Sciatic nerve (tissue), 2 donors: Measurements from ENCODE around the gene FBXL7. TPM values are rescaled to one million over a fixed set of nuclear protein-coding genes. Genes with fewer than 3 reads are reported as not detected.

Experiments
- ATAC-seq: fragments of 200-7000 bp; cut with Tn5 transposase; one replicate; pipeline ENCODE4 v1.9.1; 2020; ENCODE audit warnings: mild to moderate bottlenecking, moderate library complexity
- DNase-seq: peaks from one replicate; pipeline ENCODE4 v3.0.0-alpha.2; 2020; ENCODE audit warnings: low spot score
- intact Hi-C: fragments of 100-400 bp; cut with DNase I; formaldehyde crosslinking; loops from one replicate; pipeline ENCODE4 v1.14.2; 2022
- total RNA-seq: library from RNA; stranded (reverse); fragmentation: NEBNext Ultra II Directional; extraction: Animal tissue kit (Norgen Biotek cat#: 25700); gene quantifications from one replicate; pipeline ENCODE4 v1.2.1, GENCODE V29; 2021
- donor health status: DM: no; HTN: no; CAD: no.
- donor health status: DM: no; HTN: no; CAD: no.

Gene FBXL7
- total RNA-seq, 1 donor from 2014 or later: 40.4 TPM

DNA sequence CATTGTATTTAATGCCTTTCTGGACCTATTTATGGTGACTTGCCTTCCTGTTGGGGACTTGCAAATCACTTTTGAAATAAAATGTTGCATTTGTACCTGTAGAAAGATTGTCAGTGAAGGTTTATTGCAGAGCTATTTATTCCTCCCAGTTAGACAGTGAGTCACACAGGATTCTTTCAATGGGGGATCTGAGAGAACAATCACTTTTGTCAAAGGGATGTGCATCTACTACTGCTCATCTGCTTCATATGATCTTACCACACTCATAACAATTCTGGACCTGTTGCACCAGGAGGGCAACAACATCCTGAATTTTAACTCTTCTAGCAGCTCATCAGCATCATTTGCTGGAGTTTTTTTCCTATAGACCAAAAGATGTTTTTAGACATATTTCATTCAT, 66.8 kb downstream of the FBXL7 start:
- ATAC-seq (no peak), DNase-seq (no peak)
- intact Hi-C loops: no loop called here

DNA sequence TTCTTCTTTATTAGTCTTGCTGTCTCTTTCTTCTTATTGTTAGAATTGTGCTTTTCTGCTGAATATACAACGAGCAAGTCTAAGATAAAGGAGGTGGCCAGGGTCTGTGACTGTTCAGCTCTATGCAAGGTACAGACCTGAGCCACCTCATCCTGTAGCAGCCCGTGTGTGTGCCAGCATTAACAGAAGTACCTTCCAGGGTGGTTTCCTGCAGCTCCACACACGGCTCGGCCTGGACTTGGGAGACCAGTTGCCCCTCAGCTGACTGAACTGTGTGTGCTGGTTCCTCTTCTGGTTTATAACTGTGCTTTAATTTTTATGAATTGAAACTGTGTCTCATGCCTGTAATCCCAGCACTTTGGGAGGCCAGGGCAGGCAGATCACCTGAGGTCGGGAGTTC, 70.5 kb downstream of the FBXL7 start:
- ATAC-seq (no peak), DNase-seq (no peak)
- intact Hi-C loops: no loop called here

DNA sequence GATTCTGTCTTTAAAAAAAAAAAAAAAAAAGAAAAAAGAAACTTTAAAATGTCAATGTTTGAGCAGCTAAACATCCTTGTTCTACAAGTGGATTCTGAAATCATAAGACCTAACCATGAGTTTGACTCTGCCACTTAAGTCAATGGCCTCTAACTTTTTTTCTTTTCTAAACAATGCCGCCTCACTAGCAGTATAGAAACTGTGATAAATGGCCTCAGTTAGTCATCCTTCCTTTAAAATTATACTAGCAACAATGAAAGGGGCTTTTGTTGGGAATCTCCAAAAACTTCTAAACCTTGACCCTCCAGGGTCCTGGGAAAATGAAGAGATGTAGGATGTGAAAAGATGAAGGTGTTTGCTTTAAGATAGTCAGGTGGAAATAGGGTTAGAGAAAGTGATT, 71.1 kb downstream of the FBXL7 start:
- ATAC-seq: no peak
- intact Hi-C loops: no loop called here
- DNase-seq: no peak

DNA sequence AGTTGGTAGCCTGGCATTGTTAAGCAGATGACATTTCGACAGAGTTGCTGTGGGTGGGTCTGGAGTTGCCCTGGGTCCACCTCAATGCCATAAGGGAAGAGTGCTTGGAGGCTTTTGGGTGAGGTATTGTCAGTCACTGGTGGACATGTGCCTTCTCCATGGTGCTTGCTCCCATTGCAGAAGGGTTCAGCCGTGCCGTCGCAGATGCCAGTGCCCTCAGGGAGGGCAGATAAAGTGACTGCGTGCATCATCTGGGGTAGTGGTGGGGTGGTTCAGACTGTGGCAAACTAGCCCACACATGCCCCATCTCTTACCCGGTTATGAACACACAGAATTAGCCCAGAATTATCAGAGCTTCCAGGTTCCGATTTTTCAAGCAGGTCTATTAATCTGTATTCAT, 71.6 kb downstream of the FBXL7 start:
- DNase-seq (no peak), ATAC-seq (no peak)
- intact Hi-C loops: no loop called here

DNA sequence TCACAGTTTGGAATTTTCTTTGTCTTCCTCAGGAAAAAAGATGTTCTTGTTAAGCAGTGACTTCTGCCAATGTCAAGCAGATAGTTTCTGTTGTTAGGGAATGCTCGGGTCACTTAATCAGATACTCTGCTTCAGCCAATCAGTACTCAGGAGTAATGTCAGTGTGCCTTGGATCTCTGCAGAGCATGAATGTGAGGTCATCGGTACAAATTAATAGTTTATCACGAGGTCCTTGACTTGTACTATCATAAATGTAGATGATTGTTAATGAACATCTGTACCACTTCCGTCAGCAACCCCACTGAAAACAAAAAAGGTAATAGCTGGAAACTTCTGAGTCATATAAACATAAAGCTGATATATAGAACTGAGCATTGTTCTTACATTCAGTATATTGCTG, 73.6 kb downstream of the FBXL7 start:
- DNase-seq (no peak), ATAC-seq (no peak)
- intact Hi-C loops: no loop called here

DNA sequence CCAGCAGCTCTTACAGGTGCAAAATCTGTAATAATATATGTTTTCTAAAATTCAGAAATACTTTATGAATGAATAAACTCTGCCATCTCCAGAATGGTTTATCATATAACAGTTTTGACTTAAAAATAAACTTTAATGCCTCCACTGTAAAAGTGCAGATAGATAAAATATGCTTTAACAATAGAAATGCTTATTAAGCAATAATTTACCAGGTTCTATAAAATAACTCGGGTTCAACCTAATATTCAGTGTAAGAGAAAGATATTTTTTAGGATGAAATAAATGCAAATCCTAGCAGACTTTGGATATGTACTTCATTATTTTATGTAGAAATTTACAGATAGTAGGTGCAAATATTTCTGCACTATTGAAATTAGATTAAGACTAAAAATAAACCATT, 74.1 kb downstream of the FBXL7 start:
- no peak for ATAC-seq
- intact Hi-C loops: no loop called here
- DNase-seq: no peak

DNA sequence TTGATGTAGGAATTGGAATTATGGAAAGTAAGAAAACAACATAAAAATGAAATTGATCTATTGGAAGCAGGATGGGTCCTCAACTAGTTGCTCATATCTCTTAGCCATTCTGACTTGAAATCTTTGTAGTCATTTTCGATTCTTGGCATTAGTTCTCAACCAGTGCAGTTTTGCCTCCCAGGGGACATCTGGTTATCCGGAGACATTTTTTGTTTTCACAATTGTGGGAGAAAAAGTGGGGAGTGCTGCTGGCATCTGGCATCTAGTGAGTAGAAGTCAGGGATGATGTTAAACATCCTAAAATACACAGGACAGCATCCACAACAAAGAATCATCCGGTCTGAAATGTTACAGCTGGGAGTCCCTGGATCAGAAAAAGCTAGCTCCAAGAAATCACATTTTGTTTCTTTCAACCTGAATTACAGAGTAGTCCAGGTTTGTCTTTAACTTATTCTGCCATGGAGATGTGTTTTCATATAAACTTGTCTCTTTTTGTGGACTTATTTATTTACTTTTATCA, 74.9 kb downstream of the FBXL7 start:
- DNase-seq: no peak
- ATAC-seq: no peak
- intact Hi-C loops: no loop called here

DNA sequence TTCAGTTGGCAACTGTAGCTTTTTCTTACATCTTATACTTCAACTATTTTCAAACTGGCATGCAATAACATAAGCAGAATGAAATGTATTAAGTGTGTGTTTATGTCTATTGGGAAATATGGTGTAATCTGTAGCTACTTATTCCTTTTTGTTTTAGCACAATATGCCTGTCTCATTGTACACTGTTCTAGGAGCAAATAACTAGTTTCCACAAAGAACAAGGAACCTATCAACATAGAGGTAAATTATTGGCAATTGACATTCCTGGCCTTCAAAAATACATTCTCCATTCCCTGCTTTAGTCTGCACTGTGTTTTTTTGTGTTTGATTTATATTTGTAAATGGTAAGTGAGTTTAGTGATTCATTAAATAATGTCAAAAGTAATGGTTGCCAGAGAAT, 75.7 kb downstream of the FBXL7 start:
- intact Hi-C loops: no loop called here
- DNase-seq (no peak), ATAC-seq (no peak)

DNA sequence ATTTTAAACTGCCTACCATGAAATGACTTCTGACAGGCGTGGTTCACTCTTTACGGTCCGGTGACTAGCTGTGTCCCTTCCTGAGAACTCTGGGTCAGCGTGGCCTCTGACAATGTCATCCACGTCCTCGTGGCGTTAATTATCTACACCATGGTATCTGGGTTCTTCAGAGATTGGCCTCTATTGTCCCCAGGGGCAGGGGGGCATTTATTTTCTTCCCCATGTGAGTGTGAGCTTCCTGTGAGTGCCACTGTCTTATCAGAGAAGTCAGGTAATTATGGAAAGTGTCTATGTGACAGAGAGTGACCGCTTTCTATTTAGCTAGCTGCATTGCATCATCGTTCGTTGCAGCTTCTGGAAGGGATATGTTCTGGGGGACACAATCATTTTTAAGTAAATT, 77.2 kb downstream of the FBXL7 start:
- ATAC-seq (no peak), DNase-seq (no peak)
- intact Hi-C loops: no loop called here

DNA sequence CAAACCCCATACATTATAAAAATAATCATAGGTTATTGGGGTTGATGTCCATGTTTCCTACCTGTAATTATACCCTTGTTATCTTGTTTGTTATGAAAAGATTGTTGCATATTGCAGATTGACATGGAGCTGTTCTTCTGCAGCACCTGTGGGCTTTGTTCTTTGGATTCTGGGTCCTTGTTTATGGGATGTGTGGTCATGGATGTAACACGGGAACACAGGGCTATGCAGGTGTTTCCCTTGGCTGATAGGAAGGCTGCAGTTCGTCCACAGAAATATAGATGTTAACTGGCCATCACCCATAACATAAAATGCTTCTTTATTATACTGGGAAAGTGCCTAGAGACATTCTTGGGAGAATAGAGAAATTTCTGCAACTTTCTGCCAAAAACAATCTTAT, 77.9 kb downstream of the FBXL7 start:
- intact Hi-C loops: no loop called here
- DNase-seq (no peak), ATAC-seq (no peak)

DNA sequence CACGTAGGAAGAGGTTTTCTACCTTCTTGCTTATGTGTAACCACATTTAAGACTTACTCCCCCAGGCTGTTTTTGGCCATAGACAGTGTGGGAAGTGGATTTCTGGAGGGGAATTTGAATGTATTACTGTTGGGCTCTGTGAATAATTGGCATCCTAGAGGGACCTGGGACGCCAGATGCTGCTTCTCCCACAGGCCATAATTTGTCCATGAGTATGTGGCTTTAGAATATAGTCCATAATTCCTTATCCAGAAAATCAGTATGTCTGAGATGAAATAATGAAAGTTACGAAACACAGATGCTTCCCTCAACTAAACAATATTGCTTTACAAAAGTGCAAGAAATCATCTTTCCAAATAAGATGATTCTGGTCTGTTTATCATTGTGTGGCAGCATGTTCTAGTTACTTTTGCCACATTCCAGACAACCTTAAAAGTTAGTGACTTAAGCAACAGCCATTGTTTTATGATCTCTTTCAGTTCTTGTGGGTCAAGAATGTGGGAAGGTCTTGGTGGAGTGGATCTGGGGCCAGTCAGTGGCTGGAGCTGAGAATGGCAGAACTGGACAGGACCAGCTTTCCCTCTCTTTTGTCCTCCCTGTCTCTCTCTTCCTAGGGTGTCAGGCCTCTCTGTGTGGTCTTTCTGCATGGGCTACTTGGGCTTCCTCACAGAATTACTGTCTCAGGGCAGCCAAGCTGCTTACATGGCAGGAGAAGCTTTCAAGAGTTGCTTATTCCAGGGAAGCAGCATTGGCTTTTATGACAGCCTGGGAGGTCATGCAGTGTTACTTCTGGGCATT, 79.4 kb downstream of the FBXL7 start:
- ATAC-seq (peak; percentile 8), DNase-seq (no peak)
- intact Hi-C loops: no loop called here

DNA sequence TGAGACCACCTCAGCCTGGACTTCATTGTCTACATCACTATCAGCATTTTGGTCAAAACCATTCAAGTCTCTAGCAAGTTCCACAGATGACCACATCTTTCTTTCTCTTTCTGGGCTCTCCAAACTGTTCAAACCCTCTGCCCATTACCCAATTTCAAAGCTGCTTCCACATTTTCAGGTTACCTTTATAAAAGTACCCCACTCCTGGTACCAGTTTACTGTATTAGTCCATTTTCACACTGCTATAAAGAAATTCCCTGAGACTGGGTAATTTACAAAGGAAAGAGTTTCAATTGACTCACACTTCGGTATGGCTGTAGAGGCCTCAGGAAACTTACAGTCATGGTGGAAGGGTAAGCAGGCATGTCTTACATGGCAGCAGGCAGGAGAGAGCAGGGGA, 84.5 kb downstream of the FBXL7 start:
- intact Hi-C loops: no loop called here
- no peak for DNase-seq
- no peak for ATAC-seq

DNA sequence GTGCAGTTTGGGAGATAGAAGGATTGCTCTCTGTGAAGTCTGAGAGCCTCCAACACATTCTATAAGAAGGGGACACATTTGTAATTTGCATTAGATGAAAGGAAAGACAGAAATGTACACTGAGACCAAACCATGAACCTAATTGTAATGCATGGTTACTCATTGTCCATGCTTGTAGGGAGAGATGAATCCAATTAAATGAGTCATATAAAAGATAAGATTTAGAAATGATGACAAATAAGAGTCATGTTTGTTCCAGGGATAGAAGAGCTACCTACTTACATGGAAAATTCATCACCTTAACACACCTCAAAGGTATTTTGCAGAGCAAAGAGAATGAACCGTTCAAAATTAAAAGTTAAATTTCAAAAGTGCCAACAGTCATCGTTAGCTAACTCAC, 85.1 kb downstream of the FBXL7 start:
- no peak for ATAC-seq
- intact Hi-C loops: no loop called here
- DNase-seq: no peak

DNA sequence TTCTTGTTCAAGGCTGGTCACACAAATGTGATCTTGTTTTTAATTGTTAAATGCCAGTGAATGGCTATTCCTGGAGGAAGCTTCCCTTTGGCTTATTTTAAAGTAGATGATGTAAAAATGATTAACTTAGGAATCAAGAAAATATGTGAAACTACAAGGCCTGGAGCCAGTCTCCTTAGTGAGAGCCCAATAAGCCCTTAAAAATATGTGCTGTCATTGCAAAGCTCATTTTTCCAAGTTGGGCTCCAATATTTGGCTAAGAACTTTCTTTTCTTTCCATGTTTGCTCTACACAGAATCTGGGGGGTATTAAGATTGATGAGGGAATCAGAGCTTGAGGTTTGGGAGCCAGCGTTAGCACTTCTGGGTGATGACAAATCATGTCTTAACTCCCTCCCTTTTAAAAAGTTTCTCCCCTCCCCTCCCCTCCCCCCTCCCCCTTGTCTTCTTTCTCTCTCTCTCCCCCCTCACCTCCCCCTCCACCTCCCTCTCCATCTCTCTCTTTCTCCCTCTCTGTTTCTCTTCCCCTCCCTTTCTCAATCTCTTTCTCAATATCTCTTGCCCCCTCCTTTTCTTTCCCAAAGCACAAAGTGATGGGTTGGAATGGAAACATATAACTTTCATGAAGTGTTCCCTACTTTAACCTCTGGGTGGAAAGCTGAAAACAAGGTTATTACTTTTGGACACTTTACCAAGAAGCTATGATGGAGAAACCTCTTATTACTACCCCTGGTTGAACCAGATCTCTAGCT, 86.0 kb downstream of the FBXL7 start:
- DNase-seq (no peak), ATAC-seq (peak; percentile 88)
- intact Hi-C loops: no loop called here

DNA sequence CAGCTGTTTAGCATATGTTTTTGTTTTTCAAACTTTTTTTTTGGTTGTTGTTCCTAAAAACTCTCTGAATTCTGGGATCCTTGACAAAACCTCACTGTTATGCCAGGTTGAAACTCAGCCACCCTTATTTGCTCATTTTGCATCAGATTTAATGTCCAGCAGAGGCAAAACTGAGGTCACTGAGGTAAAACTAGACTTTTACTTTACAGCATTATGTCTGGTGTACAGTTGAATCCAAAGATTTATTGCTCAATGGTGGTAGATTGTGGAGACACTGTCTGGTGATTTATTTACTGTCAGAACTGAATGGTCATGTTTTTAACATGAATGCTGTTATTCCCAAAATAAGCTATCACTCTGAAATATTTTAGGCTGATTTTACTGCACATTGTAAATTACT, 87.9 kb downstream of the FBXL7 start:
- ATAC-seq: no peak

DNA sequence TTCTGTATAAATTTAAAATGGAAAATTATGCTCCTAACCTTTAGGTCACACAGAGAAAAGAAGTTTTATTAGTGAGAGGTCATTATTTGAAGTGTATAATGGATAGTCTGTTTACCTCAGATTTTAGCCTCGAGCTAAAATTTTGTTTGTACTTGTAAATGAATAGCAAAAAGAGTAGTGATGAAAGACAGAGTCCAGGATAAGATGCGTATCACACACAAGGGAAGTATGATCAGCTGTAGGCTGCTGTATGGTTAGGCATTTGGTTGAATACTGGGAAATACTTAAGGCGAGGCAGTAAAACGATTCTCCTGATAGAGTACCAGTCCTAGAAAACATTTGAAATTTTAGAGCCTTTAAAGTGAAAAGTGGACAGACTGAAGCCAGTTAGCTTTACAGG, 92.7 kb downstream of the FBXL7 start:
- DNase-seq: no peak
- intact Hi-C loops: no loop called here
- no peak for ATAC-seq

More for the DNA sequence above, 87.9 kb downstream of the FBXL7 start:
- no peak for DNase-seq
- intact Hi-C loops: no loop called here

DNA sequence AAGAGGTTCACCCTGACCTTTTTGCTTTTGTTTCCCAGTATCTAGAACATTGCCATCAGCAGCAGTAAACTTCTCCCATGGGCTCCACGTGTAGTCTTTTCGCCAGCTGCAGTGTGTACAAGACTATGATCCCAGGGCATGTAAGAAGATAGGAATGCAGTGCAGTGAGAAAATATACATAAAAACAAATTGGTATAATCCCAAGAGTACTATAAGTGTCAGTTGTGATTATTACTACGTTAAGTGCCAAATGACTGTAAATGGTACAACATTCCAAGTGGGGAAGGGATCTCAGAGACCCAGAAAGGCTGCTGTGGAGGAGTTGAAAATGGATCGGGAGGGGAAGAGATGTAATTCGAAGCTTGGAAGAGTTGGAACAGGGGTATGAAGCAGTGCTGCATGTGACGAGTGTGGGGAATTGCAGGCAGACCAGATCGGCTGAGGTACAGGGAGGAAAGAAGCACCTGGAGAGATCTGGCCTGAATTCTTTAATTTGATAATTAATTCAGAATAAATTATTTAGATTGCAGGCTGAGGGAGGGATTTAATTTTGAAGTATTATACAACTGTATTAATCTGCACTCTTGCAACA, 95.1 kb downstream of the FBXL7 start:
- ATAC-seq (no peak), DNase-seq (no peak)
- intact Hi-C loops: no loop called here

DNA sequence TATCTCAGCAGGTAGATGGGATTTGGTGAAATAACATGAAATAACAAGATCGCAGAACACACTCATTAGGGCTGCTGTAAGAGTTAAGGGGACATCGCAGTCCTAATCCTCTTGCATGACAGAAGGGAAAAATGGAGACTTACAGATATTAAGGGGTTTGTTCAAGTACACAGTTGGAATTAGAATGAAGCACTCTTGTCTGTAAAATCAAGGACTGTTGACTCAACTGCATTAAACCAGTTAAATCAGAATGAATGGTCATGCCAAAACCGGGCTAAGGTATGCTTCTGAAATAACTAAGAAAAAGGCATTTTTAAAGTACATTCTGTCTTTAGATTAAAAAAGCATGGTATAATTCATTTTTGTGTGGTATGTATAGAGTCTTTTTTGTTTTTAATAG, 95.9 kb downstream of the FBXL7 start:
- intact Hi-C loops: no loop called here
- DNase-seq: no peak
- no peak for ATAC-seq

DNA sequence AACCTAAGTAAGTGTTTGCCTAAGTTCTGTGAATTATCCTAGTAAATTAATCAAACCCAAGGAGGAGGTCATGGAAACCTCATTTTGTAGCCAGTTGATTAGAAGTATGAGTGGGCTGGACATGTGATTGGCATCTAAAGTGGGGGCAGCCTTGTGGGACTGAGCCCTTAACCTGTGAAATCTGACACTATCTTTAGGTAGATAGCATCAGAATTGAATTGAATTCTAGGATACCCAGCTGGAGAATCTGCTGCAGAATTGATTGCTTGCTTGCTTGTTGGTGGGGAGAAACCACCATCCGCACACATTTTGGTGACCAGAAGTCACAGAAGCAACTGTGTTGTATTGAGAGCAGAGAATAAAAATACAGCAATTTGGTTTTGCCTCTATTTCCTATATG, 97.0 kb downstream of the FBXL7 start:
- intact Hi-C loops: no loop called here
- no peak for ATAC-seq

DNA sequence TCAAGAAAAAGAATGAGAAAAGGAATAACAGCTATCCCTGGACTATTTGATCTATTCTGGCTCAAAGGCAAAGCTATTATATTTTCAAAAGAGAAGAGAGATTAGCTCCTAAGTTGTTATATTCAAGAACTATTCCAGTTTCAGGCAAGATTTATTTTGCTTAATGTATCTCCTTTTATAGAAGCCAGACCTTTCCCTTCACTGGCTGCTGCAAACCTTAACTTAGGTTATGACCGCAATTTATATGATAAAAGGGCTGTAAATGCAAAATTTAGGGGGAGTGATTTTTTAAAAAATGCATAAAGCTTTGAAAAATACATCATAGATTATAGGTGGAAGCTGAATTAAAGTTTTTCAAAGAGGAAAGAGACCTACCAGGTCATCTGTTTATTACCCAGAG, 97.8 kb downstream of the FBXL7 start:
- intact Hi-C loops: no loop called here
- DNase-seq (no peak), ATAC-seq (no peak)

More for the DNA sequence above, 97.0 kb downstream of the FBXL7 start:
- no peak for DNase-seq
